Measurements from ENCODE around the gene CERK. TPM values are rescaled to one million over a fixed set of nuclear protein-coding genes. Genes with fewer than 3 reads are reported as not detected.

CERK gene
- total RNA-seq, 2 donors from 2014 or later, result 54.9 to 57.6 TPM

- H3K27ac ChIP-seq (ENCODE audit: low read depth, low read length), result no peak overlapping the region
- no peaks in the 10 kb centered on the region for H3K27me3 ChIP-seq (ENCODE audit: control insufficient read depth, insufficient read depth, low read length, poor library complexity, severe bottlenecking)
- H3K27ac Mint-ChIP-seq, result no peak overlapping the region
- no peaks in the 10 kb centered on the region for H3K9me3 ChIP-seq (ENCODE audit: control insufficient read depth, low read length)
- H3K36me3 Mint-ChIP-seq (ENCODE audit: low read depth), result peaks cover 6% of the 10 kb centered on the region
- H3K9me3 Mint-ChIP-seq, result no peaks in the 10 kb centered on the region
- no peaks in the 10 kb centered on the region for H3K36me3 ChIP-seq (ENCODE audit: control insufficient read depth, insufficient read depth, low read length)
- no peak for DNase-seq
- no peaks in the 10 kb centered on the region for H3K27me3 Mint-ChIP-seq (ENCODE audit: insufficient read depth)
- H3K9ac ChIP-seq (ENCODE audit: extremely low read depth, low read length, poor library complexity, severe bottlenecking), result no peak overlapping the region
- no peak overlapping the region for H3K4me3 ChIP-seq (ENCODE audit: low read length)
- H3K4me1 Mint-ChIP-seq, result peaks cover 5% of the 10 kb centered on the region
- no peak for TF ChIP-seq CTCF (conservative IDR thresholded peaks at IDR 0.05)
- WGBS, 2 experiments (ENCODE audit: insufficient coverage in 1 of 2, insufficient read length in 1 of 2), result 88 to 93% methylated on average over 10 to 22 of the region's 22 CpGs
- H3K4me3 Mint-ChIP-seq, result no peak overlapping the region
- H3K4me1 ChIP-seq (ENCODE audit: control insufficient read depth, insufficient read depth, low read length), result no peaks in the 10 kb centered on the region
These were observed 76.7 kb downstream of the CERK start for GRCh38 chr22:46661221-46661851.

- H3K9me3 Mint-ChIP-seq, result no peaks in the 10 kb centered on the region
- Histone ChIP-seq H3K9ac (ENCODE audit: extremely low read depth, low read length, poor library complexity, severe bottlenecking) (no peak overlapping the region), H3K9me3 (ENCODE audit: control insufficient read depth, low read length) (no peaks in the 10 kb centered on the region), H3K27ac (ENCODE audit: low read depth, low read length) (no peak overlapping the region), H3K4me3 (ENCODE audit: low read length) (no peak overlapping the region), H3K27me3 (ENCODE audit: control insufficient read depth, insufficient read depth, low read length, poor library complexity, severe bottlenecking) (no peaks in the 10 kb centered on the region), H3K36me3 (ENCODE audit: control insufficient read depth, insufficient read depth, low read length) (no peaks in the 10 kb centered on the region), H3K4me1 (ENCODE audit: control insufficient read depth, insufficient read depth, low read length) (no peaks in the 10 kb centered on the region)
- no peak for DNase-seq
- no peak overlapping the region for H3K4me3 Mint-ChIP-seq
- H3K4me1 Mint-ChIP-seq, result peaks cover 5% of the 10 kb centered on the region
- WGBS, 2 experiments (ENCODE audit: insufficient coverage in 1 of 2, insufficient read length in 1 of 2), result 67 to 82% methylated on average over 5 to 11 of the region's 11 CpGs
- H3K27me3 Mint-ChIP-seq (ENCODE audit: insufficient read depth), result no peaks in the 10 kb centered on the region
- no peak overlapping the region for H3K27ac Mint-ChIP-seq
- TF ChIP-seq CTCF (conservative IDR thresholded peaks at IDR 0.05), result peak; percentile 53
- peaks cover 6% of the 10 kb centered on the region for H3K36me3 Mint-ChIP-seq (ENCODE audit: low read depth)
These were observed 77.3 kb downstream of the CERK start for GRCh38 chr22:46660604-46661201.

- no peak overlapping the region for H3K4me3 ChIP-seq (ENCODE audit: low read length)
- Mint-ChIP-seq H3K4me1 (peaks cover 5% of the 10 kb centered on the region), H3K27me3 (ENCODE audit: insufficient read depth) (no peaks in the 10 kb centered on the region), H3K9me3 (no peaks in the 10 kb centered on the region), H3K27ac (no peak overlapping the region), H3K4me3 (no peak overlapping the region), H3K36me3 (ENCODE audit: low read depth) (peaks cover 6% of the 10 kb centered on the region)
- no peak for TF ChIP-seq CTCF (conservative IDR thresholded peaks at IDR 0.05)
- no peaks in the 10 kb centered on the region for H3K9me3 ChIP-seq (ENCODE audit: control insufficient read depth, low read length)
- no peak overlapping the region for H3K9ac ChIP-seq (ENCODE audit: extremely low read depth, low read length, poor library complexity, severe bottlenecking)
- DNase-seq, result no peak
- H3K36me3 ChIP-seq (ENCODE audit: control insufficient read depth, insufficient read depth, low read length), result no peaks in the 10 kb centered on the region
- 95 to 97% methylated on average over 5 to 12 of the region's 12 CpGs for WGBS, 2 experiments (ENCODE audit: insufficient coverage in 1 of 2, insufficient read length in 1 of 2)
- H3K27me3 ChIP-seq (ENCODE audit: control insufficient read depth, insufficient read depth, low read length, poor library complexity, severe bottlenecking), result no peaks in the 10 kb centered on the region
- H3K4me1 ChIP-seq (ENCODE audit: control insufficient read depth, insufficient read depth, low read length), result no peaks in the 10 kb centered on the region
- no peak overlapping the region for H3K27ac ChIP-seq (ENCODE audit: low read depth, low read length)
These were observed 78.3 kb downstream of the CERK start for GRCh38 chr22:46659791-46660186.

Data from endodermal cell (in vitro differentiated cells).